HG03378 (cell line): ENCODE results near the gene NFKBIZ.
A peak's percentile ranks its signal among the peaks of the same experiment; 100 is the strongest.
"Not testable (repeated sequence)": the region's sequence is repeated elsewhere in the genome, so short reads cannot be mapped to it uniquely, and the experiment has no call there.

Experiments
- ATAC-seq: cut with Tn5 transposase; IDR thresholded peaks from one replicate; pipeline ENCODE4 v1.9.1; 2021; ENCODE audit warnings: mild to moderate bottlenecking, moderate library complexity; ENCODE audit not compliant: unreplicated experiment

Gene NFKBIZ

GRCh38 chr3:101867996-101868395, 18.7 kb downstream of the NFKBIZ start:
- ATAC-seq = no peak

GRCh38 chr3:101868534-101869464, 19.5 kb downstream of the NFKBIZ start:
- ATAC-seq = no peak

- ATAC-seq = no peak
Measured at GRCh38 chr3:101870138-101870537, 20.8 kb downstream of the NFKBIZ start.

- ATAC-seq = no peak
Measured at GRCh38 chr3:101873619-101874018, 24.3 kb downstream of the NFKBIZ start.

GRCh38 chr3:101876142-101876541, 26.8 kb downstream of the NFKBIZ start:
- peak; percentile 50 for ATAC-seq

GRCh38 chr3:101878589-101878988, 29.3 kb downstream of the NFKBIZ start:
- no peak for ATAC-seq

GRCh38 chr3:101879102-101879501, 29.8 kb downstream of the NFKBIZ start:
- no peak for ATAC-seq

- no peak for ATAC-seq
Measured at GRCh38 chr3:101879623-101880284, 30.4 kb downstream of the NFKBIZ start.

- ATAC-seq = no peak
Measured at GRCh38 chr3:101884776-101885175, 35.5 kb downstream of the NFKBIZ start.

- not testable (repeated sequence) for ATAC-seq
Measured at GRCh38 chr3:101885584-101885983, 36.3 kb downstream of the NFKBIZ start.

- no peak for ATAC-seq
Measured at GRCh38 chr3:101886626-101887025, 37.3 kb downstream of the NFKBIZ start.

GRCh38 chr3:101888653-101889052, 39.3 kb downstream of the NFKBIZ start:
- no peak for ATAC-seq

GRCh38 chr3:101890716-101891115, 41.4 kb downstream of the NFKBIZ start:
- peak; percentile 70 for ATAC-seq

GRCh38 chr3:101892648-101893047, 43.3 kb downstream of the NFKBIZ start:
- ATAC-seq = no peak

GRCh38 chr3:101896083-101896757, 46.9 kb downstream of the NFKBIZ start:
- ATAC-seq = no peak

GRCh38 chr3:101897013-101897412, 47.7 kb downstream of the NFKBIZ start:
- no peak for ATAC-seq

GRCh38 chr3:101898039-101898438, 48.7 kb downstream of the NFKBIZ start:
- ATAC-seq = no peak

GRCh38 chr3:101898752-101899169, 49.4 kb downstream of the NFKBIZ start:
- peak; percentile 93 for ATAC-seq

GRCh38 chr3:101900316-101900715, 51.0 kb downstream of the NFKBIZ start:
- no peak for ATAC-seq

- ATAC-seq = no peak
Measured at GRCh38 chr3:101900736-101901135, 51.4 kb downstream of the NFKBIZ start.

GRCh38 chr3:101902041-101902440, 52.7 kb downstream of the NFKBIZ start:
- no peak for ATAC-seq
